ENCODE measurements around the gene TMEM134.
"Not testable (repeated sequence)": the region's sequence is repeated elsewhere in the genome, so short reads cannot be mapped to it uniquely, and the experiment has no call there.

Gene TMEM134

GRCh38 chr11:67436459-67437081 is 32.5 kb downstream of the TMEM134 start:
- DNase-seq = no peak

DNA sequence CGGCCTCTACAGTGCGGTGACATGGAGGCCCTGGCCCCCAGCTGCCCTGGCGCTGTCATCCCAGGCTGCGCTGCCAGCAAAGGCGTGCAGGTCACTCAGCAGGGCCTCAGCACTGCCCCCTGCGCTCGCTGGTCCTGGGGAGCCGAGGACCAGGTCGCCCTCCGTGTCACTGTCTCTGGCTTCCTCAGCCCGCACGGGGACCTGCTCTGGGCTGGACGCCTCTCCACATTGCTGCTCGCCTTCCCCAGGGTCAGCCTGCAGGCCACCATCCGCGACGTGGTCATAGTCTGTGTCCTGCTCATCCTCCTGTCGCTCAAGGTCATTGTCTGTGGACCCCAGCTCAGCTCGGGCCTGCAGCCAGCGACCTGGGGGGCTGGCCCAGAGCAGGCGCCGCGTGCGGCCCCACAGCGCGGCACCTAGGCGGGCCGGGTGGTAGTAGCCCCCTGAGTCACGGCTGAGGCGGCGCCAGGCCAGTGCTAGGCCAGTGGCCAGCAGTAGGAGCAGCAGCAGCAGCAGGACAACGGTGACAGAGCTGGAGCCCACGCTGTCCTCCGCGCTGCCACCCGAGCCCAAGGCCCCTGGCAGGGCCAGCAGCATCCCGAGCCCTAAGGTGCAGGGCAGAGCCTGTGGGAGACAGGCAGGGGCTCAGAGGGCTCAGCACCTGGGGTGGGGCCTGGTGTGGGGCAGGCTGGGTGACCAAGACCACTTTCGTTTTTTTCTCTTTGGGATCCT is 33.2 kb downstream of the TMEM134 start:
- DNase-seq = no peak

- no peak for DNase-seq
Observed at GRCh38 chr11:67435031-67435726, 33.9 kb downstream of the TMEM134 start.

GRCh38 chr11:67434395-67434881 is 34.6 kb downstream of the TMEM134 start:
- no peak for DNase-seq

DNA sequence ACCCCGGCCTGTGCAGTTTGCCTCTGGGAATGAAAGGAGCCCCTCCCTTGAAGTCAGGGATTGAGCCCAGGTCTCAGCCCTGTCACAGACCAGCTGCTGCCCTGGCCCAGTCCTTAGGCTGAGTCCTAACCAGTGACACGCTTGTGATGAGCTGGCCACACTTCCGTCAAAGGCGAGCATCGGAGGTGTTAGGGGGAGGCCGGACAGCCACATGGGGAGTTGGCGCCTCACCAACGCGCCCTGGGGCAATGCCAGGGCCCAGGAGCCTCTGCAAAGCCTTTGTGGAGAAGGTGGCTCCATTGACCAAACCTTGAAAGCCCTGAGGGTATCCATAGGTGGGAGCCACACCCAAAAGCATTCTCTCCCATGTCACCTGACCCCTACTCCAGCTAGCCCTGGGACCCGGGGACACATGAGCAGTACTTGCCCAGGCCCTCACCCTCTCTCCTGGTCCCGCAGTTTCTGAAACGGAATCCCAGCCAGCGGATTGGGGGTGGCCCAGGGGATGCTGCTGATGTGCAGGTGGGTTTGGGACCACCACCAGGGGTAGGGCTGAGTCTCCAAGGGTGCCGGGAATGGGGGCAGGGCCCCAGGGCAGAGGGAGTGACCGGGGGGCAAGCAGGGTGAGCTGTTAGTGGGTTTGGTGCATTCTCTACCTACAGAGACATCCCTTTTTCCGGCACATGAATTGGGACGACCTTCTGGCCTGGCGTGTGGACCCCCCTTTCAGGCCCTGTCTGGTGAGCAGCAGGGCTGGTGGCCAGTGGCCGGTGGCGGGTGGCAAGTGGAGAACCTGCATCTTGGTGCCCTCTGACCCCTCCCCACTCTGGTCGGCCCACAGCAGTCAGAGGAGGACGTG is 35.3 kb downstream of the TMEM134 start:
- no peak for DNase-seq

- DNase-seq = no peak
Observed at GRCh38 chr11:67432655-67433349, 36.2 kb downstream of the TMEM134 start.

- DNase-seq = no peak
Observed at GRCh38 chr11:67431346-67432249, 37.5 kb downstream of the TMEM134 start.

DNA sequence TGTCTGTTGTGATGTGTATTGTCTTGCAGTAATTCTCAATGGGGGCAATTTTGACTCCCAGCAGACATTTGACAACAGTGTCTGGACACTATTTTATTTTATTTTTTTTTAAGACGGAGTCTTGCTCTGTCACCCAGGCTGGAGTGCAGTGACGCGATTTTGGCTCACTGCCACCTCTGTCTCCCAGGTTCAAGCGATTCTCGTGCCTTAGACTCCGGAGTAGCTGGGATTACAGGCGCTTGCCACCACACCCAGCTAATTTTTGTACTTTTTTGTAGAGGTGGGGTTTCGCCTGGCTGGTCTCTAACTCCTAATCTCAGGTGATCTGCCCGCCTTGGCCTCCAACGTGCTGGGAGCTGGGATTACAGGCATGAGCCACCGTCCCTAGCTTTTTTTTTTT is 39.3 kb downstream of the TMEM134 start:
- no peak for DNase-seq

- no peak for DNase-seq
Observed at GRCh38 chr11:67429038-67429668, 39.9 kb downstream of the TMEM134 start.

DNA sequence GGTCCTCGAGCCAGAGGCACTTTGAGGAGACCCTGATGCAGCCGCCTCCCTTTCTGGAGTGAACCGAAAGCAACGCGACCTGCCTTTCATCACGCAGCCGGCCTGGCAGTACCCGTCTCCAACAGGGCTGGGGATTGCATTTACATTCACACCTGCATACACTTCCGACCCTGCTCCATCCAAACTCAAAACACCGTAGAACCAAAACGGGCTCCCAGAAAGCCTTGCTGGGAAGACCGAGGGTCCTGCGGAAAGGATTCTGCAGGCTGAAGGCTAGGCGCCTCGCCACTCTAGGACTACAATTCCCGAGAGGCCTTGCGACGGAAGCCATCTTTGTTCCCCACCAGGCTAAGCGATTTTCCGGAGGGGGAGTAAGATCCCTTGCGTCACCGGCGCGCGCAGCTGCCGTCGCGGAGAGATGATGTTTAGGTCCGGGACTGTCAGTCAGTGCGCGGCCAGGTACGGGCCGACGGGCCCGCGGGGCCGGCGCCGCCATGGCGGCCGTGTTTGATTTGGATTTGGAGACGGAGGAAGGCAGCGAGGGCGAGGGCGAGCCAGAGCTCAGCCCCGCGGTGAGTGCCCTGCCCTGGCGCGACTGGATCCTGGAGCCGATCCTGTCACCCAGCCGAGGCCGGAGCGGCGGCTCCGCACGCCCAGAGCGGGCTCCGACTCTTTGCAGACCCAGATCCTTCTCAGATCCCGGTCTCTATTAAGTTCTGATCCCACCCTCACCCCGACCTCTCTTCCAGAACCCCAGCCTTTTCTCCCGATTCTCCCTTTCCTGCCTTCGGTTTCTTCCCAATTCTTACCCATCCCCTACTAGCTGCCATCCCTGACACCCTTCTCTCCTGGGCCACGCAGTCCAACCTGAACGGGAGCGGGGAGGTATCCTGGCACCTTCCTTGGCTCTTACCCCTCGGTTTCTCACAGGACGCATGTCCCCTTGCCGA is 40.7 kb downstream of the TMEM134 start, which contains the start of gene RPS6KB2:
TSS of gene RPS6KB2 (plus strand) at position 443 of the 950 bp plus-strand sequence. CDS start at position 495, 52 bp downstream.
- DNase-seq = peak; percentile 99

- DNase-seq = not testable (repeated sequence)
Observed at GRCh38 chr11:67427364-67427859, 41.6 kb downstream of the TMEM134 start.

DNA sequence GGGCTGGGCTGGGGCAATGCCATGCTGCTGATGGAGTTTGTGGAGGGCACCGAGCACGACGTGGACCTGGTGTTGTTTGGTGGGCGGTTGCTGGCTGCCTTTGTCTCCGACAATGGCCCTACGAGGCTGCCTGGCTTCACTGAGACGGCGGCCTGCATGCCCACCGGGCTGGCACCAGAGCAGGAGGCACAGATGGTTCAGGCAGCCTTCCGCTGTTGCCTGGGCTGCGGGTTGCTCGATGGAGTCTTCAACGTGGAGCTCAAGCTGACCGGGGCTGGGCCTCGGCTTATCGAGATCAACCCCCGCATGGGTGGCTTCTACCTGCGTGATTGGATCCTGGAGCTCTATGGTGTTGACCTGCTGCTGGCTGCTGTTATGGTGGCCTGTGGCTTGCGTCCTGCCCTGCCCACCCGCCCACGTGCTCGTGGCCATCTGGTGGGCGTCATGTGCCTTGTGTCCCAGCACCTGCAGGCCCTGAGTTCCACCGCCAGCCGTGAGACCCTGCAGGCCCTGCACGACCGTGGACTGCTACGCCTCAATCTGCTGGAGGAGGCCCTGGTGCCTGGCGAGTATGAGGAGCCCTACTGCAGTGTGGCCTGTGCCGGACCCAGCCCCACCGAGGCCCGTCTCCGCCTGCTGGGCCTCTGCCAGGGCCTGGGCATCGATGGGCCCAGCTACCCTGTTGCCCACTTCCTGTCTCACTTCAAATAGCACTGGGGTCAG is 45.0 kb downstream of the TMEM134 start:
- DNase-seq = no peak

DNA sequence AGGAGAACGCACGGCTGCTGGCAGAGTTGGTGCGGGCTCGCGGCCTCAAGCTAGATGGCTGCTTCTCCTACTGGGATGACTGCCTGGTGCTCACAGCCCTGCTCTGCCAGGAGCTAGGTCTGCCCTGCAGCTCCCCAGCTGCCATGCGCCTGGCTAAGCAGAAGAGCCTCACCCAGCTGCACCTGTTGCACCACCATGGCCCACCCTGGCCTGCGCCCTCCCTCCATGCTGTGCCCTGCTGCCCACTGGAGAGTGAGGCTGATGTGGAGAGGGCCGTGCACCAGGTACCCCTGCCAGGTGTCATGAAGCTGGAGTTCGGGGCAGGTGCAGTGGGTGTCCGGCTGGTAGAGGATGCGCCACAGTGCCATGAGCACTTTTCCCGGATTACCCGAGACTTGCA is 45.6 kb downstream of the TMEM134 start:
- no peak for DNase-seq

GRCh38 chr11:67422891-67423290 is 46.2 kb downstream of the TMEM134 start:
- DNase-seq = no peak

DNA sequence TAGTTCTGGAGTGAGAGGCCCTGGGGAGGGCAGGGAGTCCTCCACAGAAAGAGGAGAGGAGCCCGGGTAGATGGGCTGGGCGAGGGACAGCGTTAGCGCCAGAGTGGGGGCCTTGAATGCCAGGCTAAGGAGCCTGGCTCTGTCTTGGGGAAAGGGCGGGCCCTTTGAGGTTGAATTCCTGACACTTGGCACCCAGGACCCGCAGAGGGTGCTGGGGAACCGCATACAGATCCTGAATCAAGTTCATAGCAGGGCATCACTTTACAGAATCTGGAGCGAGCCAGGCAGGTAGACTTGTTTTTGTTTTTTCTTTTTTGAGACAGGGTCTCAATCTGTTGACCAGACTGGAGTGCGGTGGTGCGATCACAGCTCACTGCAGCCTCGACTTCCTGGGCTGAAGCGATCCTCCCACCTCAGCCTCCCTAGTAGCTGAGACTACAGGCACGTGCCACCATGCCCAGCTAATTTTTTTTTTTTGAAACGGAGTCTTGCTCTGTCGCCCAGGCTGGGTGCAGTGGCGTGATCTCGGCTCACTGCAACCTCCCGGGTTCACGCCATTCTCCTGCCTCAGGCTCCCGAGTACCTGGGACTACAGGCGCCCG is 47.5 kb downstream of the TMEM134 start:
- no peak for DNase-seq

DNA sequence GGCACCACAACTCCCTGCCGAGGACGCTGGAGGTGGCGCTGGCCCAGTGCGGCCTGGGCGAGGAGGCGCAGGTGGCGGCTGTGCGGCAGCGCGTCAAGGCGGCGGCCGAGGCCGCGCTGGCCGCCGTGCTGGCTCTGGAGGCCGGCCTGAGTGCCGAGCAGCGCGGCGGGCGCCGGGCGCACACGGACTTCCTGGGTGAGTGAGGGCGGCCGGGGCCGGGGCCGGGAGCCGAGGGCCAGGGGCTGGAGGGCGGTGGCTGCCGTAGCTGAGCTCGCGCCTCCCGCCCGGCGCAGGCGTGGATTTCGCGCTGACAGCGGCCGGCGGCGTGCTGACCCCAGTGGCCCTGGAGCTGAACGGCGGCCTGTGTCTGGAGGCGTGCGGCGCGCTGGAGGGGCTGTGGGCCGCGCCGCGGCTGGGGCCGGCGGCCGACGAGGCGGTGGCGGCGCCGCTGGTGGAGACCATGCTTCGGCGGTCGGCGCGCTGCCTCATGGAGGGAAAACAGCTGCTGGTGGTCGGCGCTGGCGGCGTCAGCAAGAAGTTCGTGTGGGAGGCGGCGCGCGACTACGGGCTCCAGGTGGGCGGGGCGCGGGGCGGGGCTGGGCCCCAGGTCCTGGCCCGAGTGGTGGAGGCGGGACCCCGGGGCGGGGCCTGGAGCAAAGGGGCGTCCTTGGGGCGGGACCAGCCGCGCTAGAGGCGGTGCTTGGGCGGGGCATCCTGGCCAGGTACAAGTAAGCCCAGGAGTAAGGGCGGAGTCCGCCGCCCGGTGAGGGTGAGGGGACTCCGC is 48.2 kb downstream of the TMEM134 start:
- peak; percentile 99 for DNase-seq

- DNase-seq = no peak
Observed at GRCh38 chr11:67420147-67420645, 48.9 kb downstream of the TMEM134 start.

All from activated gamma-delta T cell (primary cell).